Skin epidermis (tissue), 12 donors: ENCODE measurements around the gene TSPAN18.

ENCODE experiments used
- H3K27ac ChIP-seq, 21 experiments: fragments of 200-600 bp; sonication (generic) in 11 of 21; one replicate each; pipeline ENCODE4 v1.5.0; 2020; ENCODE audit warnings: mild to moderate bottlenecking in 3 of 21, inconsistent platforms in 2 of 21, moderate library complexity in 2 of 21
- H3K4me3 ChIP-seq, 7 experiments: fragments of 200-600 bp; sonication (generic) in 2 of 7; one replicate each; pipeline ENCODE4 v1.5.0; 2020; ENCODE audit warnings: inconsistent platforms in 2 of 7, mild to moderate bottlenecking in 2 of 7, moderate library complexity in 1 of 7

TSPAN18 gene

GRCh38 chr11:44893308-44893822 lies 166.6 kb downstream of the TSPAN18 start:
- Histone ChIP-seq H3K27ac (peak overlapping the region in 3 of 21 experiments; percentile 47 to 58 (median 56)), H3K4me3 (no peak overlapping the region)

DNA sequence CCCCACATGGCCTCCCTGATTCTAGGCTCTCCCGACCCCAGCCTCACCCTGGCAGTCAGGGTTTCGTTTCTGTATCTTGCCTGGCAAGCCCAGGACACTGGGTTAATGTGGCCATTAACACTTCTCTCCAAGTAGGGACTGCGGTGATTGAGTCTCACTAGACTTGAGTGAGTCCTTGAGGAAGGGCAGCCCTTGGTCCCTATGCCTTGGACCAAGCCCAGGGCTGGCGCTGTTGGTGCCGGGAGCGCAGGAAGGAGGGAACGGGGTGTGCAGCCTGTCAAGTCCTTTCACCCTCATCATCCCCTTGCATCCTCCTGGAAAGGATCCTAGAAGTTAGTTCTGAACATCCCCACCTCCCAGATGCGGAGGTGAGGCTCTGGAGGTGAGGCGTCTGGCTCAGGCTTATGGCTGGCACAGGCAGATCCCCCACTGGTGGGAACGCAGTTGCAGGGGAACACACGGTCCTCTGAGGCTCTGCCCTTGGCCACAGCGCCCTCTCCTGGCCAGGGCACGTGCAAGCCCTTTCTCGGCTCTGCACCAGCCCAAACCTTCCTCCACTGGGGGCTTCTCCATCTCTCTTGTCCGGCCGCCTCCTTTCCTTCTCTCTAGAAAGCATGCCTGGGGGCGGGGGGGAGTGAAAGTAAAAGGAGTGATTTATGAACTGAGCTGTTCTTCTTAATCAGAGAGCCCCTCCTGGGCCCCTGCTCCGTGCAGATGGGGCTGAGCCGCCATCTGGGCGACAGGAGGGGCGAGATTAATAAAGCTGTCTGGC lies 167.3 kb downstream of the TSPAN18 start:
- Histone ChIP-seq H3K27ac (peak overlapping the region in 4 of 21 experiments; percentile 32 to 58 (median 52)), H3K4me3 (no peak overlapping the region)

- Histone ChIP-seq H3K27ac (peak overlapping the region in 1 of 21 experiments; percentile 10), H3K4me3 (no peak overlapping the region)
These were observed 173.2 kb downstream of the TSPAN18 start for GRCh38 chr11:44899959-44900358.

- Histone ChIP-seq H3K27ac (peak overlapping the region in 2 of 21 experiments; percentile 38 to 73), H3K4me3 (no peak overlapping the region)
These were observed 174.4 kb downstream of the TSPAN18 start for GRCh38 chr11:44901120-44901633.

DNA sequence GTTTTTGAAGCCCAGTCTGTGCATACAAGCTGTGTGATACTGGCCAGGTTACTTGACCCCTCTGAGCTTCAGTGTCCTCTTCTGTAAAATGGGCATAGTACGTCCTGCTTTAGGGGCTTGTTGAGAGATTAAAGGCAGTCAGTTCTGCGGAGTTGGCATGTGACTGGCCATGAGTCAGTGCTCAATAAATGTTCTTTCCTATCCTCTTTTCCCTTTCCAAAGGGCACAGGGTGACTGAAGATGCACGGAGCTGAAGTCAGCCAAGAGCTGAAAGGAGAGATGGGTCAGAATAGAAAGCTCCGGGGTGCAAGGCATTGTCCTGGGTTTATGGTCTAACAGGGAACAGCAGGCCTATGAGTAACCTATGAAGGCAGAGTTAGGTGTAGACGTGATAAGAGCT lies 175.0 kb downstream of the TSPAN18 start:
- Histone ChIP-seq H3K27ac (peak overlapping the region in 2 of 21 experiments; percentile 38 to 73), H3K4me3 (no peak overlapping the region)

GRCh38 chr11:44903035-44903434 lies 176.3 kb downstream of the TSPAN18 start:
- H3K27ac ChIP-seq: no peak overlapping the region
- no peak overlapping the region for H3K4me3 ChIP-seq

GRCh38 chr11:44903518-44903917 lies 176.8 kb downstream of the TSPAN18 start:
- H3K27ac ChIP-seq: no peak overlapping the region
- no peak overlapping the region for H3K4me3 ChIP-seq

GRCh38 chr11:44904261-44905020 lies 177.7 kb downstream of the TSPAN18 start:
- H3K27ac ChIP-seq: no peak overlapping the region
- no peak overlapping the region for H3K4me3 ChIP-seq

GRCh38 chr11:44905131-44905866 lies 178.5 kb downstream of the TSPAN18 start:
- H3K27ac ChIP-seq: no peak overlapping the region
- no peak overlapping the region for H3K4me3 ChIP-seq

DNA sequence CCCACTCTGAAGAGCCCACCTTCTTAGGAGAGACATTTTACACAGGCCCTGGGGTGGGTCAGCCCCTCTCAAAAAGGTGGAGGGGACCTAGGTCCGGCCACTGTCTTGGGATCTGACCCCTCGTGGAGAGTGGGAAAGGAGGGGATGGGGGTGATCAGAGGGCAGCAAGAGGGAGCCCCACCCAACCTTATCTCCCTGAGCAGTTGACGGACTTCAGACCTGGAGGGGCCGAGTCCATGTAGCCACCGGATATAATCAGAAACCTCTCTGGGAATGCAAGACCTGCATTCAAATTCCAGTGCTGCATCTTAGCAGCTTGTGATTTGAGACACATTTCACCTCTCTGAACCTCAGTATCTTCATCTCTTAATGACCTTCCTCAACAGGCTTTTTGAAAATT lies 179.9 kb downstream of the TSPAN18 start:
- H3K4me3 ChIP-seq: no peak overlapping the region
- no peak overlapping the region for H3K27ac ChIP-seq

- H3K4me3 ChIP-seq: no peak overlapping the region
These were observed 182.8 kb downstream of the TSPAN18 start for GRCh38 chr11:44909557-44909956.

DNA sequence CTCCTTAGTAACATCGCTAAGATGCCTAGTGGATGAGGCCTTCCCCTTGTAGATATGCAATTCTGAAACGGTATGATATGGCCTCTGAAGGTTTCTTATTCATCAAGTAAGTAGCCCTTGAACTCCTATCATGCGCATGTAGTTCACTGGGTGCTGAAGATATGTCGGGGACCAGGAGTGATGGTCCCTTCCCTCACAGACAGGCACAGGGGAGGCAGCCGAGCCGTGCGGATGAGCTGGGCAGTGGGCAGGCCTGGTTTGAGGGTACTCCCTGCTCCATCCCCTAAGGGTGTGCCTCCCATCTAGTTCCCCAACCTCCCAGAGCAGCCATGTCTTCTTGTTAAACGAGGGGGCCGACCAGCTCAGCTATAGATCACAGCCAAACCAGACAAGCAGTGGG lies 183.8 kb downstream of the TSPAN18 start:
- Histone ChIP-seq H3K27ac (no peak overlapping the region), H3K4me3 (no peak overlapping the region)

More at GRCh38 chr11:44909557-44909956, 182.8 kb downstream of the TSPAN18 start:
- H3K27ac ChIP-seq: no peak overlapping the region

DNA sequence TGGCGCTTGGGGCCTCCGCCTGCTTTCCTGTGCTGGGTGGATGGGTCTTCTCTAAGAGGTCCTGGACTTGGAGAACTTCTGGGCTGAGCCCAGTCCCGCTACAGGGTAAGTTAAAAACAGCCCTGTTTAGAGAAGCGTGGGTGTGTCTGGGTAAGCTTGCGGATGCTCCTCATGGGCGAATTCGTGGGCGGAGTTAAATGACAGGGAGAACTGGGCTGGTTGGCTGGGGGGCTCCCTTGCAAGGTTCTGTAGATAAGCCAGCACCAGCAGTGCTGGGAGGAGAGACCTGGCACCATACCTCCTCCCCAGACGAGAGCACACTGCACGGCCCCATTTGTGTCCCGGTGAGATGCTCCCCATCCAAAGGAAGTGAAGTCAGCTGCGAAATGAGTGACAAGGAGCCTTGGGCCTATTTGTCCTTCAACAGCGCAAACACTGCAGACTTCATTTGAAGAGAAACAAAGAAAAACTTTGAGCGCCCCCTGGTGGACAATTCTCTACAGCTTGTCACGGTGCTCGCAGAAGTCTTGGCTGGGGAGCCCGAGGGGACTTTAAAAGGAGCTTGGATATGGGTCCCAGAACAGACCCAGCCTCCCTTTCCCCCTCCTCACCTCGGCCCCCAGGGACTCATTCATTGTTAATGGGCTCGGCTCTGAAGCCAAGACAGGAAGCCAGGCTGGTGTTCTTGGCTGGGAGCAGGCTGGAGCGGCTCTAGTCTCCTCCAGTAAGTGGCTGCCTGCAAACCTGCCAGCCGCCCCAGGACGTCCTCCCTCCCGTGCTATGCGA lies 184.5 kb downstream of the TSPAN18 start:
- no peak overlapping the region for H3K27ac ChIP-seq
- H3K4me3 ChIP-seq: no peak overlapping the region

DNA sequence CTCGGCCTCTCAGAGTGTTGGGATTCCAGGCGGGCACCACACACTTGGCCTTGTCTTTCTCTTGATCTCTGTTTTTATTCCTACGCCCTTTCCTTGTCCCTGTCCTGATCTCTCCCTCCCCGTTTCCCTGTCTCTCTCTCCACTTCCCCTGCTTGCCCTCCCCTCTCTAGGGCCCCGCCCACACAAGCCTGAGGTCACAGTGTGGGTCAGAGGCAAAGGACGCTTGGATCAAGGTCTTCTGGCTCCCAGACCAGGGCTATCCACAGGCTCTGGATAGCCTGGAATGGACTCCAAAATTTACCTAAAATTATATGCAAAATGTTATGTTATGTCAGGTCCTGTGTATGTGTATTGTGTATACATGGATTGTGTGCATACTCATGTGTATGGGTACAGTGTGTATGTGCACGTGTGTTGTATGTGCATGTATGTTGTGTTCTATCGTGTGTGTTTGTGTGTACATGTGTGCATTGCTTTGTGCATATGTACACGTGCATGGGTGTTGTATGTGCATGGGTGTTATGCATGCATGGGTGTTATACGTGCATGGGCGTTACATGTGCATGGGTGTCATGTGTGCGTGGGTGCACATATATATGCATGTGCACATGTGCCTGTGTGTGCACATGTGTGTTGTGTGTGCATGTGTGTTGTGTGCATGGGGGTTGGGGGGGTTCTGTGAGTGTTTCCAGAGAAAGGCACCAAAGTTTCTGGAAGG lies 185.7 kb downstream of the TSPAN18 start:
- Histone ChIP-seq H3K27ac (no peak overlapping the region), H3K4me3 (no peak overlapping the region)

DNA sequence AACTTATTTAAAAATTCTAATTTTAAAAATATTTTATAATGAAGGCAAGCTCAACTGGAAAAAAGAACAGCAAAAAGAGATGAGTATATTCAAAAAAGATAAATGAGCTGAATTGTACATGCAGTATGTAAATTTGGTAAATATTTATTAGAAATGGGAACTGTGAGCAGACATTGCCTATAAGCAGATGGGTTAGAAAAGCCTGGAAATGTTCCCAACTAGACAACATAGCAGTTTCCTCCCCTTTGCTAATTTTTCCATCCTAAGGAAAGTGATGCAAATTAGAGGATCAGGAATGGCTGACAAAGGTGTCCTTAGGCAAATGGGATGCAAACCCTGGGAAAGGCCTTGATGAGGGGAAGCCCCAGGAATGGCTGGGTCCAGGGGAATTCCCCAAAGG lies 186.7 kb downstream of the TSPAN18 start:
- Histone ChIP-seq H3K4me3 (no peak overlapping the region), H3K27ac (no peak overlapping the region)

GRCh38 chr11:44914105-44914504 lies 187.3 kb downstream of the TSPAN18 start:
- H3K27ac ChIP-seq: no peak overlapping the region
- no peak overlapping the region for H3K4me3 ChIP-seq

DNA sequence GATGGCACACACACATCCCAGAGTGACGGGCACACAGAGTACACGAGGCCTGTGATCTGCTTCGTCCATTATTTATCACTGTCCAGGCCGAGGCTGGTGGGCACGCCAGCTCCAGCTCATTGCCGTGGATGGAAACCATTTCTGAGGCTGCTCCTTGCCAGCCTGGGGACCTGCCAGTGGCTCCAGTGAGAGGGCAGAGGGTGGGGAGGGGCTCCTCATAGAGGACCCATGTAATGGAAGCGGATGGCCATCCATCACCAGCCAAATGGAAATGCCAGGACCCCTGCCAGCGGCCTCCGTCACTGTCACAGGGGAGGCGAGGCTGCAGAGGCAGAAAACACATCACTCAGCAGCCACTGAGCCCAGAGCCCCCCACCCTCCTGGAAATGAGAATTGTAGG lies 188.2 kb downstream of the TSPAN18 start:
- no peak overlapping the region for H3K4me3 ChIP-seq
- H3K27ac ChIP-seq: no peak overlapping the region

DNA sequence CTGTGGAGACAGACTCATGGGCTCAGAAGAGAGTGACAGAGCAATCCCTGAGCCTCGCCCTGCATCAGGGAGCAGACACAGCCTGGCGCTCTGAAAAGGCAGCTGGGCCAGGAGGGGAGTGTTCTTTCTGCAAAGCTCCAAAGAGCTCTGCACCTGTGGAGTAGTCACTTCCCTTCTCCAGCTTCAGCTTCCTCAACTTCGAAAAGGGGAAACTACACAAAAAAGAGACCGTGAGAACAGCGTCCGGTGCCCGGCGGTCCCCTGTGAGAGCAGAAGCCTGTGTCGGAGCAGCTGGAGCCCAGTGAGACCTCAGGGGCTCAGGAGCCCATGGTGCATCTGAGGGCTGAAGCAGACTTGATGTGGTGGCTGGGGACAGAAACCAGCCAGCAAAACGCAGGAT lies 188.9 kb downstream of the TSPAN18 start:
- Histone ChIP-seq H3K4me3 (no peak overlapping the region), H3K27ac (no peak overlapping the region)

- H3K4me3 ChIP-seq: no peak overlapping the region
- no peak overlapping the region for H3K27ac ChIP-seq
These were observed 189.6 kb downstream of the TSPAN18 start for GRCh38 chr11:44916331-44916730.
